GM10266 (cell line): ENCODE measurements around the gene HNRNPA1.

Experiments
- DNase-seq: peaks from one replicate; pipeline ENCODE4 v3.0.0; 2012; ENCODE audit errors: extremely low spot score
- TF ChIP-seq, protein P1 (sequence below): IDR thresholded peaks from 2 replicates; pipeline ENCODE4 v1.5.1; 2012; ENCODE audit warnings: mild to moderate bottlenecking, low read depth; ENCODE audit not compliant: control insufficient read depth, insufficient read depth; ENCODE audit errors: missing control alignments

The HNRNPA1 gene

DNA sequence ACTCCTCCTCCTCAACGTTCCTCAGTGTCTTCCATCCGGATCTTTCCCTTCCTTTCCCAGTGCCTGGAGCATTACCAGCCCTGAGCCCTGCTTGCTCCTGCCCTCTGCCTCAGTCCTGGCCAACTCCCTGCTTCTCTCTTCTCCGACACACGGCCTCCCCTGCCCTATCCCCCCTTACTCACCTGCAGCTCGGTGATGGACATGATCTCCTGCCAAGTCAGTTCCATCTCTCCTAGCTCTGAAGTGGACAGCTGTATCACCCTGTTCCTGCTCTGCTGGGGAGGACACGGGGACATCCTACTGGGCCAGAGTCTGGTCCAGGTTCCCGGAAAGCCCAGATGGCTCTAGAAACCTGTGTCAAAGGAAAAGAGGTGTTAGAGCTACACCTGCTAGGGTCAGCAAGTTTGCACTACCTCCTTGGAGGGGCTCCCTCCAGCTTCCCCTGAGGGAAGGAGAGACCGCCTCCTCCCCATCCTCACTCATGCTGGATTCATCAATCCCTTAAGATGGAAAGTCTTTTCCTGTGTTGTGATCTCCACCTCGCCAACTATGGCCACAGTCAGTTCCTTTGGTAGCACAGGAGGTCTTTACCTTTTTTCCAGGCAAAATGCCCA, 14.5 kb downstream of the HNRNPA1 start:
- DNase-seq: no peak
- TF ChIP-seq, protein P1, sequence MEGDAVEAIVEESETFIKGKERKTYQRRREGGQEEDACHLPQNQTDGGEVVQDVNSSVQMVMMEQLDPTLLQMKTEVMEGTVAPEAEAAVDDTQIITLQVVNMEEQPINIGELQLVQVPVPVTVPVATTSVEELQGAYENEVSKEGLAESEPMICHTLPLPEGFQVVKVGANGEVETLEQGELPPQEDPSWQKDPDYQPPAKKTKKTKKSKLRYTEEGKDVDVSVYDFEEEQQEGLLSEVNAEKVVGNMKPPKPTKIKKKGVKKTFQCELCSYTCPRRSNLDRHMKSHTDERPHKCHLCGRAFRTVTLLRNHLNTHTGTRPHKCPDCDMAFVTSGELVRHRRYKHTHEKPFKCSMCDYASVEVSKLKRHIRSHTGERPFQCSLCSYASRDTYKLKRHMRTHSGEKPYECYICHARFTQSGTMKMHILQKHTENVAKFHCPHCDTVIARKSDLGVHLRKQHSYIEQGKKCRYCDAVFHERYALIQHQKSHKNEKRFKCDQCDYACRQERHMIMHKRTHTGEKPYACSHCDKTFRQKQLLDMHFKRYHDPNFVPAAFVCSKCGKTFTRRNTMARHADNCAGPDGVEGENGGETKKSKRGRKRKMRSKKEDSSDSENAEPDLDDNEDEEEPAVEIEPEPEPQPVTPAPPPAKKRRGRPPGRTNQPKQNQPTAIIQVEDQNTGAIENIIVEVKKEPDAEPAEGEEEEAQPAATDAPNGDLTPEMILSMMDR: no peak

DNA sequence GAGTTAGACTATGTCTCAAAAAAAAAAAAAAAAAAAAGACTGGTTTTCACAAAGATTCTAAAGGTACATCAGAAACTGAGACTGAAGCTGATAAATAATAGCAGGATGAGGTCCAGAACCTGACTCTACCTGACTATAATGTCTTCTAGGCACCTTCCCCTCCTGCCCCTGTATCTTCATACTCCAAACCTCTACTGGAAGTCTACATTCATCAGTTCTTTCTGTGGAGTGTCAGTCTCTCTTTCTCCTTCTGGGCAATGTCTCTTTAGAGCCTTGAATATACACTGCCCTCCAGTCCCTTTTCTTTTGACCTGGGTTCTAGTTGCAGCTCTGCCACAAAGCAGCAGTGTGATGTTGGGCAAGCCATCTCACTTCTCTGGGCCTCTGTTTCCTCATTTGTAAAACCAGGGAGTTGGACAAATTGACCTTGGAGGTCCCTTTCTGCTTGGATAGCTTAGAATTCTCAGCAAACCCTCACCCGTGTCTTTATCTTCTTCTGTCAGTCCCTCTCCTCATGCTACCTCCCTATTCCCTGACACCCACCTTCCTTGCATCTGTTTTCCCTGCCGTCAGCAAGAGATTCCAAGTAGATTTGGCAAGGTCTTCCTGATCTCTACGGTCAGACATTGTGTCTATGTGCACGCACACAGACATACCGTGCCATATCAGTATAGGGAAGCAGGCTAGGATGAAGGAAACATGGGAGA, 16.0 kb downstream of the HNRNPA1 start:
- DNase-seq: no peak
- TF ChIP-seq, protein P1: no peak

DNA sequence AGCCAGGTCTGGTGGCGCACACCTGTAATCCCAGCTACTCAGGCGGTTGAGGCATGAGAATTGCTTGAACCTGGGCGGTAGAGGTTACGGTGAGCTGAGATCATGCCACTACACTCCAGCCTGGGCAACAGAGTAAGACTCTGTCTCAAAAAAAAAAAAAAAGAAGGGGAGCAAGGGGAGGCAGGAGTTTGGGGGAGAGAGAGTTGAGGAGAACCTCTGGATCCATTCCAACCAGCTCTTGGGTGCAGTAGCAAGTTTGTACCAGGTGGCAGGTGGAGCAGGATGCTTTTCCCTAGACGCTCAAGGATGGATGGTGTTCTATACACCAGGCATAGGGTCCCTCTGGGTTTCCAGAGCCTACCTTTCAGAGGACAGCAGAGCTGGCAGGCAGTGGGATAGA, 18.4 kb downstream of the HNRNPA1 start:
- DNase-seq: no peak
- TF ChIP-seq, protein P1: no peak

DNA sequence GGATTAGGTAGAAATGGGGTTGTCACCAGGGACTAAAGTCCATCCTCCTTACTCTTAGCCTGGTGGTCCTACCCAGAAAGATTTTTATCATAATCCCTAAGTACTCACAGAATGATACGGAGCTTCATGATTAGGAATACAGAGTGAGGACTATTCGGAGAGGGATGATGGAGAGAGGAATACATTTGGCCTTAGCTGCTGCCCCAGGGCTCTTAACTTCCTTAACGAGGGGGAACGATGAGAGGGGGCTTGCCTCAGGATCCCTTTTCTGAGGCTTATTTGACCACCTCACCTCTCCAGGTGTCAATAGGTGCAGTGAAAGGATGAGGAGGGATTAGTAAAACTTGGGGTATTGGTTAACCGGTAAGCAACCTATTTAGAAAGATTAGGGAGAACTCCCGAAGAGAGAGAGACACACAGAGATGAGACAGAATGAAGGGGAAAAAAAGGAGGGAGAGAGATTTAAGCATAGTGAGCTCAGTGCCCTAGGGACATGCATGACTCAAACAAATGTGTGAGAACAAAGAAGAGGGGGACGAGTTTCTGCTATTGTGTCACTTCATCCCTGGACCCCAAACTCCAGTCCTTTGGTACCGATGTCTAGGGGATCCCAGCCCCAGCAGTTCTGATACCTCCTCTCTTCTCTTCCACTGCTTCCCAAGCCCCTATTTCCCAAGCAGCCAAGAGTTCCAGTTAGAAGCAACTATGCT, 19.1 kb downstream of the HNRNPA1 start:
- DNase-seq: no peak
- TF ChIP-seq, protein P1: no peak

DNA sequence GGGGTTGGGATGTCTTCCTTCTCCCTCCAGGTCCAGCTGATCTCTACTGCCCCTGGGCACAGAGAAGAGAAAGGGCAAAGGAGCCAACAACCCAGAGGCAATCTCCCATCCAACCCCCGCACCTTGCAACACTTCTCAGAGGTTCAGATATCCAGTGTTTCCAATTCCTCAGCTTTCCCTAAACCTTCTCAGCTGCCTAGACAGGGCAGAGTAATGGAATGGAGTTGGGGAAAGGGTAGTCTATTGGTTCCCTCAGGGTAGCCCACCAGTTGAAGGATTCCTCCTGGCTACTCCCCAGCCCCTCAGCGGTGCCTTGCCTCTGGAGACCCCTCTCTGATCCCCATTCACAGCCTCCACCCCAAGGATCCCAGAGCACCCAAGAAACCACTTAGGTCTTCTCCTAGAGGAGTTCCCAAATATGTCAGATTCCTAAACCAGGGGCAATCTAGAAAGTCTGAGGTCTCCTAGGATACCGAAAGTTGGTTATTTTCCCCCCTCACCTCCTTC, 19.8 kb downstream of the HNRNPA1 start:
- no peak for DNase-seq
- TF ChIP-seq, protein P1: no peak

DNA sequence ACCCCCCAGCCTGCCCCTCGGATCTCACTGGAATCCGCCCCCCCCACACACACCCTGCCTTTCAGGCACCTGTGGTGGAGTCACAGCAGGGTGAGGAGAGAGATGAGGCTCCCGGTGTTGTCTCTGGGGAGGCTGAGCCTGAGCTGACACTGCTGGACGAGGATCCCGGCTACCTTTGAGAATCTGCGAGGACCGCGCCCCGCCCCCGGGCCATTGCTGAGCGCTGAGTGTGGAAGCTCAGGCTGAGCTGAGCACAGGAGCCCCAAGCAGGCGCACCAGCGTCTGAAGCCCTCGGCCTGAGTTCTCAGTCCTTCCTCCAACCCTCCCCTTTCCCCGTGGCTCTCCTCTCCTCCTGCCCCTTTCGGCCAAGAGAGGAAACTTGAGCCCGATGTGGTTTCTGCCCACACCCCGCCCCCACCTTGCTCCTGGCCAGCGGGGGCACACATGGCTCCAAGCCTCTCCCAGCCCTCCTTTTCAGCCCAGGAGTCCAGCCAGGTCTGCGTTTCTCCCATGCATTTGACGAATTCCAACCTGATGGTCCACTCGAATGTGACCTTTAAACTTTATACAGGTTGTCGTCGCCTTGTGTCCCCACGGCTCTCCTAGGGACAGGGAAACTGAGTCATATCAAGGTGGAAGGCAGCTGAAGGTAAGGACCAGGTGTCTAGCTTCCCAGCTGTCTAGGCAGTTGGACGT, 20.4 kb downstream of the HNRNPA1 start, which contains the start of gene NFE2:
NFE2 (minus strand) TSS at position 284 of the 696 bp plus-strand sequence. CDS start 5,767 bp downstream, outside the sequence.
- no peak for DNase-seq

More for the DNA sequence above, 20.4 kb downstream of the HNRNPA1 start, which contains the start of gene NFE2:
- TF ChIP-seq, protein P1: no peak
